Glomerular endothelial cell (primary cell): Measurements from ENCODE around the gene MCM3. TPM values are rescaled to one million over a fixed set of nuclear protein-coding genes. Genes with fewer than 3 reads are reported as not detected.

Source experiments
- total RNA-seq: library from RNA; depleted of rRNA; stranded (reverse); fragments of >200 nt; gene quantifications from 2 replicates; pipeline ENCODE4 v1.2.3, GENCODE V29; 2015

The MCM3 gene
- total RNA-seq, 1 donor from 2014 or later, result 45.4 TPM

Other genes with a start within 250 kb of the MCM3 start
- 0.06 and 0.53 TPM in 2 replicates for gene PKHD1, start 197.1 kb downstream of the MCM3 start, total RNA-seq
- gene IL17A, start 98.4 kb downstream of the MCM3 start, total RNA-seq, result not detected in 2 replicates
- gene IL17F, start 40.2 kb downstream of the MCM3 start, total RNA-seq, result not detected in 2 replicates
- gene PAQR8, start 77.4 kb upstream of the MCM3 start, total RNA-seq, result 13.8 and 14.9 TPM in 2 replicates
- gene EFHC1, start 135.6 kb upstream of the MCM3 start, total RNA-seq, result 16.0 and 16.2 TPM in 2 replicates